SK-N-SH (cell line): ENCODE measurements around the gene ACTN2. TPM values are rescaled to one million over a fixed set of nuclear protein-coding genes. Genes with fewer than 3 reads are reported as not detected.

Experiments used
- CTCF ChIA-PET: fragments of 300-600, 350-600 bp; formaldehyde crosslinking; extraction: SDS; loops from one replicate; lab custom pipeline; 2021; lab: Yijun Ruan, JAX
- POLR2A ChIA-PET: fragments of 350-600 bp; sonication (Branson Sonifier 250); formaldehyde crosslinking; extraction: SDS; loops from one replicate; lab custom pipeline; 2020; ENCODE audit warnings: antibody characterized with exemption, inconsistent platforms; lab: Yijun Ruan, JAX
- DNase-seq: peaks from one replicate; pipeline ENCODE4 v3.0.0; 2012
- H2AFZ ChIP-seq: fragments of 200-600 bp; sonication (generic); 2 replicates; pipeline ENCODE4 v1.8.1; 2016; ENCODE audit warnings: antibody characterized with exemption, mild to moderate bottlenecking, low read depth
- H3F3A ChIP-seq: fragments of 200-600 bp; sonication (generic); replicated peaks from 2 replicates; pipeline ENCODE3; 2016; ENCODE audit warnings: antibody characterized with exemption, mild to moderate bottlenecking; ENCODE audit not compliant: insufficient read depth
- H3K27ac ChIP-seq, 2 experiments: fragments of 200-500 bp in 1 of 2; fragments of 200-600 bp in 1 of 2; sonication (Bioruptor generic) in 1 of 2; sonication (generic), shearing (Covaris generic) in 1 of 2; 2 replicates each; pipeline versions ENCODE4 v1.5.1 to v1.6.1; 2014 to 2016; ENCODE audit warnings: low read depth in 2 of 2, inconsistent platforms in 1 of 2, low read length in 1 of 2, mild to moderate bottlenecking in 1 of 2, mixed read lengths in 1 of 2
- H3K27me3 ChIP-seq: fragments of 200-600 bp; sonication (generic), shearing (Covaris generic); 2 replicates; pipeline ENCODE4 v1.6.1; 2016; ENCODE audit warnings: mixed run types; ENCODE audit not compliant: insufficient read depth
- H3K36me3 ChIP-seq, 2 experiments: fragments of 200-500 bp in 1 of 2; fragments of 200-600 bp in 1 of 2; sonication (Bioruptor generic) in 1 of 2; sonication (generic) in 1 of 2; replicated peaks in 1 of 2; 2 replicates each; pipeline versions ENCODE3 to v1.5.1; 2014 to 2016; ENCODE audit warnings: low read length in 1 of 2, mild to moderate bottlenecking in 1 of 2; ENCODE audit not compliant: insufficient read depth in 2 of 2, control insufficient read depth in 1 of 2
- H3K4me1 ChIP-seq, 2 experiments: fragments of 200-500 bp in 1 of 2; fragments of 200-600 bp in 1 of 2; sonication (Bioruptor generic) in 1 of 2; sonication (generic), shearing (Covaris generic) in 1 of 2; 2 replicates each; pipeline versions ENCODE4 v1.5.1 to v1.6.1; 2014 to 2016; ENCODE audit warnings: low read depth in 1 of 2, low read length in 1 of 2, mixed run types in 1 of 2; ENCODE audit not compliant: insufficient read depth in 2 of 2, control insufficient read depth in 1 of 2
- H3K4me2 ChIP-seq: fragments of 200-600 bp; sonication (generic), shearing (Covaris generic); 2 replicates; pipeline ENCODE4 v1.6.1; 2017; ENCODE audit warnings: mixed run types
- H3K4me3 ChIP-seq, 2 experiments: fragments of 200-500 bp in 1 of 2; fragments of 200-600 bp in 1 of 2; sonication (Bioruptor generic) in 1 of 2; sonication (generic), shearing (Covaris generic) in 1 of 2; 2 replicates each; pipeline versions ENCODE4 v1.5.1 to v1.8.1; 2014 to 2016; ENCODE audit warnings: low read depth in 2 of 2, inconsistent platforms in 1 of 2, low read length in 1 of 2, mild to moderate bottlenecking in 1 of 2, mixed read lengths in 1 of 2, moderate library complexity in 1 of 2
- H3K79me2 ChIP-seq: fragments of 200-600 bp; sonication (generic); 2 replicates; pipeline ENCODE4 v1.8.1; 2017; ENCODE audit warnings: mild to moderate bottlenecking; ENCODE audit not compliant: insufficient read depth
- H3K9ac ChIP-seq: fragments of 200-600 bp; sonication (generic); 2 replicates; pipeline ENCODE4 v1.6.1; 2017; ENCODE audit warnings: mixed run types
- H3K9me2 ChIP-seq: fragments of 200-600 bp; sonication (generic); 2 replicates; pipeline ENCODE4 v1.6.1; 2017; ENCODE audit warnings: mixed run types
- H3K9me3 ChIP-seq: fragments of 200-600 bp; sonication (generic); 2 replicates; pipeline ENCODE4 v1.6.1; 2017; ENCODE audit warnings: mixed run types, mild to moderate bottlenecking, moderate library complexity
- H4K20me1 ChIP-seq: fragments of 200-600 bp; sonication (generic); 2 replicates; pipeline ENCODE4 v1.6.1; 2017; ENCODE audit warnings: mild to moderate bottlenecking, mixed run types; ENCODE audit not compliant: insufficient read depth
- EP300 ChIP-seq, 2 experiments: IDR thresholded peaks; 2 replicates each; pipeline versions ENCODE4 v1.4.0 to v1.6.1; 2012; ENCODE audit warnings: borderline replicate concordance in 1 of 2, low read depth in 1 of 2, low read length in 1 of 2
- GABPA ChIP-seq: IDR thresholded peaks from 2 replicates; pipeline ENCODE4 v1.4.0; 2012; ENCODE audit warnings: low read depth, mild to moderate bottlenecking
- IRF3 ChIP-seq: fragments of 150-350 bp; IDR thresholded peaks from 2 replicates; pipeline ENCODE4 v1.6.1; 2016; ENCODE audit warnings: mild to moderate bottlenecking, low read depth, low read length
- REST ChIP-seq: IDR thresholded peaks from 2 replicates; pipeline ENCODE4 v1.6.1; 2012; ENCODE audit warnings: mild to moderate bottlenecking, low read depth, low read length, moderate library complexity
- SMC3 ChIP-seq: IDR thresholded peaks from 2 replicates; pipeline ENCODE4 v1.6.1; 2012; ENCODE audit warnings: low read depth, low read length, improper control_type of control experiment
- YY1 ChIP-seq: IDR thresholded peaks from 2 replicates; pipeline ENCODE4 v1.4.0; 2012; ENCODE audit warnings: low read depth, mild to moderate bottlenecking
- whole genome bisulfite sequencing: methylation state at CpG from one replicate; pipeline ENCODE4 v1.1.6; 2017; ENCODE audit warnings: low lambda C conversion rate; 5-methylcytosine and 5-hydroxymethylcytosine counted together
- polyA plus RNA-seq, 3 experiments: library from polyadenylated mRNA; depleted of rRNA; stranded (reverse); fragments of >200 nt; gene quantifications; 2 replicates each; pipeline ENCODE4 v1.2.3, GENCODE V29; 2012

ACTN2 gene
- polyA plus RNA-seq, 1 of the 3 experiments (the other 2 are of a cell fraction), result 0.15 TPM

DNA sequence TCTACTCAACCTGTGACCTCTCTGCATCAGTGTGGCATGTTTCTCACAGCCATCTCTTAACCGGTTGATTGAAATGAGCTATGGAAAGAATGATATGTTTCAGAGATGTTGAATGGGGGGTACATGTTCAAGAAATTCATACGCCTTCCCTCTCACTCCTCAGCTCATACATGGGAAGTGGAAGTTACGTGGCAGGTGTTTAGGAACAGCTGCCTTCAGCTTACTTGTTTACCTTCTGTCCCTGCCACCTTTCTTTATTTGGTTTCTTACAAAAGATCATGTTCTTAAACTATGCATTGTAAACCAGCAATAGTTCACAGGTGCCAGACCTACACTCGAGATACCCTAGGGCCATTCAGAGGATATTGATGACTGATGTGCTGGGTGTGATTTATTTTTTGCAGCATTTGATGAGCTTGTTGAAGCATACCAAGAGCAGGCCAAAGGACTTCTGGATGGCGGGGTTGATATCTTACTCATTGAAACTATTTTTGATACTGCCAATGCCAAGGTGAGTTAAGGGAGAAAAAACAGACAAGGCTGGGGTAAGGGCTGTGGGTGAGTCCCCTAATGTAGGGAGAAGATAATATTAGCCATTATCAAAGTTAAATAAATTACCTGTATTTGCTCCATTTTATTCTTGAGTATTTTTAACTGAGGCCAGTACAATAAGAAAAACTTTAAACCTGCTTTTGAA lies 126.2 kb downstream of the ACTN2 start:
- CTCF ChIA-PET, result interaction anchor here (0.7 to 1.3 kb wide), 2 partner anchors 11 to 12 kb away, joined by 3 read pairs; no protein-coding TSS in a partner anchor

More for the DNA sequence above, 126.2 kb downstream of the ACTN2 start:
- POLR2A ChIA-PET, result no interaction called here
- H3K9ac ChIP-seq, result no peak overlapping the region
- H3K9me2 ChIP-seq, result no peaks in the 10 kb centered on the region
- 0 out of 2 replicates have a peak, but pooled peaks cover under 1% of the 10 kb centered on the region for H3K79me2 ChIP-seq
- H3K4me2 ChIP-seq, result no peak overlapping the region
- WGBS, result 95% methylated on average over 5 of the region's 5 CpGs
- H3K4me1 ChIP-seq, result no peaks in the 10 kb centered on the region; a peak in 1 of 4 replicates
- no peak overlapping the region for H3K27ac ChIP-seq
- H4K20me1 ChIP-seq, result no peaks in the 10 kb centered on the region
- H2AFZ ChIP-seq, result no peak overlapping the region
- H3K4me3 ChIP-seq, result no peak overlapping the region
- DNase-seq, result no peak
- peaks cover 19 to 89% of the 10 kb centered on the region in 2 experiments for H3K36me3 ChIP-seq
- H3K27me3 ChIP-seq, result no peaks in the 10 kb centered on the region
- TF ChIP-seq SMC3, result no peak
- no peak for TF ChIP-seq IRF3
- TF ChIP-seq EP300 (IDR thresholded peaks at IDR 0.05; ENCODE audit: borderline replicate concordance in 1 of 2, low read depth in 1 of 2, low read length in 1 of 2), result no peak
- TF ChIP-seq REST, result no peak
- no peak for TF ChIP-seq GABPA
- TF ChIP-seq YY1, result no peak
- H3K9me3 ChIP-seq, result no peaks in the 10 kb centered on the region
- H3F3A ChIP-seq, result no peaks in the 10 kb centered on the region

Other genes starting within 250 kb of the ACTN2 start
- gene LGALS8, start 162.5 kb upstream of the ACTN2 start, polyA plus RNA-seq (2012; rRNA removed), result 18.9 and 30.3 TPM in 2 replicates
- 10.6 and 15.2 TPM in 2 replicates for gene HEATR1, start 82.0 kb upstream of the ACTN2 start, polyA plus RNA-seq (2012; rRNA removed)
- gene MTR, start 108.8 kb downstream of the ACTN2 start, polyA plus RNA-seq (2012; rRNA removed), result 5.4 and 7.3 TPM in 2 replicates